GM10847 (cell line): ENCODE results near the gene MRC2.

ENCODE experiments used
- POLR2A ChIP-seq: IDR thresholded peaks from 2 replicates; pipeline ENCODE4 v1.6.1; 2011; ENCODE audit not compliant: insufficient read length; ENCODE audit errors: extremely low read depth

Gene MRC2

DNA sequence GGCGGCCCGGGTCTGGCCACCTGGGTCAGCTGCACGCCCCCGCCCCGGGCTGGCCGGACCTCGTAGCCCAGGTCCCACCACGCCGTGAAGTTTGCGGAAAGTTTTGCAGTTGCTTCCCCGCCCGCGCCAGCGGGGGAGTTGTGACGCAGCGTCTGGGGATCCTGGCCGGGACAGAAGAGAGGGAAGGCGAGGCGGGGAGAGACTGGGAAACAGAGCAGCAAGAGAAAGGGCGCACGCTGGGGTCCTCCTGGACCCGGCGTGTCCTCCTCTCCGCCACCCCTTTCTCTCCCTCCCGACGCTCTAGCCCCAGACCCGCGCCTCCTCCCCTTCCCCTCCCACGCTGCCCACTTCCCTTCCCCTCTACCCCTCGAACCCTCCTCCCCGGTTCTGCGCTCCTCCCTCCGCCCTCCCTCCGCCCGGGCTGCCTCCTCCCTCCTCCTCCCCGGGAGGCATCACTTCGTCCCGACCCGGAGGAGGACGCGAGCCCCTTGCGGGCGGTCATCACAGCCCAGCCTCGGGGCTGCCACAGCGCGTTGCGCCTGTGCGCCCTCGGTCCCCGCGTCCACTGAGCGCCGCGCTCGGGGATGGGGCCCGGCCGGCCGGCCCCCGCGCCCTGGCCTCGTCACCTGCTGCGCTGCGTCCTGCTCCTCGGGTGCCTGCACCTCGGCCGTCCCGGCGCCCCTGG, at the start of gene MRC2:
Gene MRC2, plus strand, starts transcription at position 452 of the 685 bp plus-strand sequence. Its CDS starts 133 bp downstream, at position 585.
- TF ChIP-seq POLR2A, result no peak

DNA sequence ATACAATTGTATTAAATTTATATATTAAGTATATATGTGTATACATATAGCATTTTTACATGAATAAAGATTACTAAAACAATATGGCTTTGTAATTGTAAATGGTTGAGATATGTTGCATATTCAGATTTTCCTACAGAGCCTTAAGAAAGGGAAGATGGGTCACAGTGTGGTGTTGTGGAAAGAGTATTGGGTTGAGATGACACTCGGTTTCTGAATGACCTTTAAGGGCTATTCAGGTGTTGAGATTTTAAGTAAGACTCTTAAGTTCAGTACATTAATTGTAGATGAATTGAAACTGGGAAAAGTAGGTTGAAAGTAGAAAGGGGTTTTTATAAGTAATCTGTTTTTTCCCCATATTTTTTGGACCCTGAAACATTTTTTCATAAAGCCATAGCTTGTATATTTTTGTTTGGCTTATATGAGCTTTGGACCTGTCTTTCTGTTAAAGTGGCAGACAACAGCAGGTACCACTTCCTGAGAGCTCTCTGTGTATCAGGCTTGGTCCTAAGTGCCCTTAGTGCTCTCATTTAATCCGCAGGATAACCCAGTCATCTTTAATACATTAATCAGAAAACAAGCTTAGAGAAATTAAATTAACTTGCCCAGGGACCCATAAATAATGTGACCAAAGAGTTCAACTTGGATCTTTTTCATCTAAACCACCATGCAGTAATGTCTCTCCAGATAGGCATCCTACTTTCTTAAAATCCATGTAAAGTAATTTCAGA, 48.5 kb upstream of the MRC2 start:
- TF ChIP-seq POLR2A, result no peak

- no peak for TF ChIP-seq POLR2A
Measured at GRCh38 chr17:62580947-62581346, 46.5 kb upstream of the MRC2 start.

- TF ChIP-seq POLR2A, result no peak
Measured at GRCh38 chr17:62581764-62582163, 45.7 kb upstream of the MRC2 start.

- no peak for TF ChIP-seq POLR2A
Measured at GRCh38 chr17:62587554-62587953, 39.9 kb upstream of the MRC2 start.

DNA sequence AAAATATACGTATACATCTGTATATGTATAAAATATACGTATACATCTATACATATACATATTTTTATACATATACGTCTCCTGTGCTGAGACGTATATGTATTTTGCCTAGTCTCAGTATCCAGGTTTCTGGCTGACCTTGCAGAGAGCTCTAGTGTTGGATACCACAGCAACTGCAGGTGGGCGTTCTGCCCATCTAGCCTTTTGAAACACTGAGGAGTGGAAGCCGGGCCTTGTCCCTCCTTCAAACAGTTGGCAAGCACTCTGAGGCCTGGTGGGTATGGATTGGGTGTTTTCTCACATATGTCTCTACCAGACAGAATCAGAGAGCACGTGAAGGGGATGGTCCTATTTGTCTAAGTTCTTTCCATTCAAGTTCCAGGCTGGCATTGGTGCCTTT, 39.4 kb upstream of the MRC2 start:
- TF ChIP-seq POLR2A, result no peak

- no peak for TF ChIP-seq POLR2A
Measured at GRCh38 chr17:62591333-62591732, 36.1 kb upstream of the MRC2 start.

- TF ChIP-seq POLR2A, result no peak
Measured at GRCh38 chr17:62592341-62593099, 35.0 kb upstream of the MRC2 start.

- TF ChIP-seq POLR2A, result no peak
Measured at GRCh38 chr17:62595484-62595883, 32.0 kb upstream of the MRC2 start.

GRCh38 chr17:62596662-62597061, 30.8 kb upstream of the MRC2 start:
- no peak for TF ChIP-seq POLR2A

DNA sequence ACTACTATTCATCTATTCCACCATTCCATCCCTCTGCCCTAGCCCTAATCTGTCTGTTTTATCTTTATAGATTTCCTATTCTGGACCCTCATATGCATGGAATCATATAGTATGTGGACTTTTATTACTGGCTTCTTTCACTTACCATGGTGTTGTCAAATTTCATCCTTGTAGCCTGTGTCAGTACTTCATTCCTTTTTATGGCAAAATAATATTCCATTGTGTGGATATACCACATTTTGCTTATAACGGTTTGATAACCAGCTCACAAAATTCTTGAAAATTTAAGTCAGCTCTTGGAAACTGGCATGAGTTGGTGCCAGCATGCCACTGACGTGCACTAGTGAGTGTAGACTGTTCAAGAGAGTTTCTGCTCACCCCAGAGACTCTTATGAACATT, 30.3 kb upstream of the MRC2 start:
- TF ChIP-seq POLR2A, result no peak

- TF ChIP-seq POLR2A, result no peak
Measured at GRCh38 chr17:62597920-62598319, 29.6 kb upstream of the MRC2 start.

DNA sequence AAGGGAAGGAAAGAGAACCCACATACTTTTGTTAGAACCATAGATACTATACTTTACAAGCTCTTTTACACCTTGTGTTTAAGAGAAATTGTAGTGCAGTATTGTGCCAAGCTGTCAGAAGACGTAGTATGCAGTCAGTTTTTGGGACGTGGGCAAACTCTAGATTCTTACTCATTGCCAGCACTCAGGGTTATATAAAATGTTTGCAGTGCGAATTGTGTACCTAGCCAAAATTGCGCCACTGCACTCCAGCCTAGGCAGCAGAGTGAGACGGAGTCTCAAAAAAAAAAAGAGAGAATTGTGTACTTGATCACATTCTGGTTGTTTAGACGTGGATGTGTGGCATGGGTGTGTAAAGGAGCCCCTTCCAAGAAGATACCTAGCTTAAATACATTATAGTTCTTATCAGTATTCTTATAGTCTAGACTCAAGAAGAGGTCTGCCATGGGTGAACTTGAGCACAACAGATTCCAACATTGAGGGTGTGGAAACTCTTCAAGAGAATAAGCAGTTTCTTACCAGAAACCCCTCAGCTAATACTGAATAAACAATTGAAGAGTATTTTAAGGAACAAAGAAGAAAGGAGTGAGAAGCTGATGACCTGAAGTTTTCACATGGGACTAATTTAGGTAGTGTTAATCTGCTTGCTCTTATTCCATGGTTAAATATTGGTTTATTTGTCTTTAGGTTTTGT, 27.4 kb upstream of the MRC2 start:
- no peak for TF ChIP-seq POLR2A

DNA sequence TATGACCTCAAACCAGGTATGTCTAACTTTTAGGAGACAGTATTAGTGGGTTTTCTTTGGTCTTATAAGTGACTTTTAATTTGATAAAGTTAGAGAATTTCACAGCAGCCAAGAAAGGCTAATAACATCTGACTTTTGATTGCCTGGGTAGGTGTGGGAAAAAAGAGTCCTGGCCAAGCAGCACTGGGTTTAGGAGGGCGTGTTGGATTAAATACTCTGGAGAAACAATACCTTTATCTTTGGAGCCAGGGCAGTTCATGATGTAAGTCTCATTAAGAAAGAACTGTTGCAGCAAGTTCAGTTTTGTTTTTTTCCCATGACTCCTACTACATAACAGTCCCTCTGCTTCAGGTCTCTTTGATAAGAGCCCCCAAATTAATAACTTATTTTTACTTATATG, 26.7 kb upstream of the MRC2 start:
- no peak for TF ChIP-seq POLR2A

DNA sequence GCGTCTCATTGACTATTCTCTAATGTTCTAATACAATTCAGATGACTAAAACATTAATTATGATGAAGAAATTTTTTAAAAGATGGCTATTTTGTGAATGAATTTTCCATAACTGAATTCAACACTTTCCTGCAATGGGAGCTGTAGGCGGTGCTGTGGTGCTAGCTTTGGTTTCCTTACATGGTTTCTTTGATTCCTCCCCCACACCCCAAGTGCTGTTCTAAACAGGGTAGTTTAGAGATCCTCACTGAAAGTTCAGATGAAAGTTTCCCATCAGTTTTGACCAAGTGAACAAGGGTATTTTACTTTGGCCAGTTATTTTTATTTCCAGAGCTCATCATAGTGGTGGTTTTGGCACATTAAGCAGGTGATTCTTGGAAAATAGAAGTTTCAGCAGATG, 26.0 kb upstream of the MRC2 start:
- TF ChIP-seq POLR2A, result no peak
